ENCODE measurements around the gene PROS1. TPM values are rescaled to one million over a fixed set of nuclear protein-coding genes. Genes with fewer than 3 reads are reported as not detected.
"Not testable (repeated sequence)": the region's sequence is repeated elsewhere in the genome, so short reads cannot be mapped to it uniquely, and the experiment has no call there.

Gene PROS1
- total RNA-seq, 4 donors from 2014 or later, result 10.6 to 26.0 (median 20.5) TPM

- no peaks in the 10 kb centered on the region for H3K4me1 ChIP-seq
- no peak for DNase-seq (ENCODE audit: low spot score in 2 of 2)
- H3K9me3 ChIP-seq, result no peaks in the 10 kb centered on the region
- H3K27me3 ChIP-seq, result no peaks in the 10 kb centered on the region
- no peaks in the 10 kb centered on the region for H3K36me3 ChIP-seq
- no peak overlapping the region for H3K27ac ChIP-seq
- H3K4me3 ChIP-seq, result no peak overlapping the region
- 38% methylated on average over 1 of the region's 1 CpG for WGBS
- TF ChIP-seq POLR2AphosphoS5 (IDR thresholded peaks at IDR 0.05) (no peak), POLR2A (IDR thresholded peaks at IDR 0.05) (no peak), EP300 (IDR thresholded peaks at IDR 0.05) (no peak)
- TF ChIP-seq, protein P1, sequence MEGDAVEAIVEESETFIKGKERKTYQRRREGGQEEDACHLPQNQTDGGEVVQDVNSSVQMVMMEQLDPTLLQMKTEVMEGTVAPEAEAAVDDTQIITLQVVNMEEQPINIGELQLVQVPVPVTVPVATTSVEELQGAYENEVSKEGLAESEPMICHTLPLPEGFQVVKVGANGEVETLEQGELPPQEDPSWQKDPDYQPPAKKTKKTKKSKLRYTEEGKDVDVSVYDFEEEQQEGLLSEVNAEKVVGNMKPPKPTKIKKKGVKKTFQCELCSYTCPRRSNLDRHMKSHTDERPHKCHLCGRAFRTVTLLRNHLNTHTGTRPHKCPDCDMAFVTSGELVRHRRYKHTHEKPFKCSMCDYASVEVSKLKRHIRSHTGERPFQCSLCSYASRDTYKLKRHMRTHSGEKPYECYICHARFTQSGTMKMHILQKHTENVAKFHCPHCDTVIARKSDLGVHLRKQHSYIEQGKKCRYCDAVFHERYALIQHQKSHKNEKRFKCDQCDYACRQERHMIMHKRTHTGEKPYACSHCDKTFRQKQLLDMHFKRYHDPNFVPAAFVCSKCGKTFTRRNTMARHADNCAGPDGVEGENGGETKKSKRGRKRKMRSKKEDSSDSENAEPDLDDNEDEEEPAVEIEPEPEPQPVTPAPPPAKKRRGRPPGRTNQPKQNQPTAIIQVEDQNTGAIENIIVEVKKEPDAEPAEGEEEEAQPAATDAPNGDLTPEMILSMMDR (IDR thresholded peaks at IDR 0.05), result no peak
Observed at GRCh38 chr3:93961489-93961888, 12.2 kb downstream of the PROS1 start.

DNA sequence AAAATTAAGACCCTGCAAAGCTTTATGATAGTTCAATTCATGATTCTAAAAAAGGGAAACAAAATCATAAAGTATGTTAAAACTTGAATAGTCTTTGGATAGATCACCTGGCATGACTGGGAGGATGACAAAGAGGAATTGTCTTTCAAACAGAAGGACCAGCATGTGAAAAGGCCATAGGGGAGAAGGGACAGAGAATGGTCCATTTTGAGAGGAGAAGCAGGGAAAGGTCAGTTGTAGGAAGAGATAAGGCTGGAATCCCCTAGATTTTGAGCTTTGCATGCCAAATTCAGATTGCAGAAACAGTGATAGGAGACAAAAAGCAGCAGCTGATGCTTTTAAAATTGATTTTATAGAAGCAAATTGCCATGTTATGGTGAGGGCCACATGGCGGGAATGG lies 12.7 kb downstream of the PROS1 start:
- no peak for TF ChIP-seq EP300 (IDR thresholded peaks at IDR 0.05)
- TF ChIP-seq POLR2AphosphoS5 (IDR thresholded peaks at IDR 0.05), result no peak
- TF ChIP-seq, protein P1 (IDR thresholded peaks at IDR 0.05), result no peak
- no peak for TF ChIP-seq POLR2A (IDR thresholded peaks at IDR 0.05)
- WGBS, result 96% methylated on average over 1 of the region's 1 CpG
- no peak overlapping the region for H3K27ac ChIP-seq
- no peaks in the 10 kb centered on the region for H3K36me3 ChIP-seq
- H3K4me3 ChIP-seq, result no peak overlapping the region
- DNase-seq (ENCODE audit: low spot score in 2 of 2), result no peak
- H3K27me3 ChIP-seq, result no peaks in the 10 kb centered on the region
- H3K4me1 ChIP-seq, result no peaks in the 10 kb centered on the region
- H3K9me3 ChIP-seq, result no peaks in the 10 kb centered on the region

- WGBS, result 100% methylated on average over 4 of the region's 8 CpGs
- not testable (repeated sequence) for DNase-seq (ENCODE audit: low spot score in 2 of 2); H3K4me1 ChIP-seq; H3K9me3 ChIP-seq; H3K4me3 ChIP-seq; H3K27me3 ChIP-seq; H3K27ac ChIP-seq; H3K36me3 ChIP-seq
Observed at GRCh38 chr3:93949958-93950357, 23.7 kb downstream of the PROS1 start.

DNA sequence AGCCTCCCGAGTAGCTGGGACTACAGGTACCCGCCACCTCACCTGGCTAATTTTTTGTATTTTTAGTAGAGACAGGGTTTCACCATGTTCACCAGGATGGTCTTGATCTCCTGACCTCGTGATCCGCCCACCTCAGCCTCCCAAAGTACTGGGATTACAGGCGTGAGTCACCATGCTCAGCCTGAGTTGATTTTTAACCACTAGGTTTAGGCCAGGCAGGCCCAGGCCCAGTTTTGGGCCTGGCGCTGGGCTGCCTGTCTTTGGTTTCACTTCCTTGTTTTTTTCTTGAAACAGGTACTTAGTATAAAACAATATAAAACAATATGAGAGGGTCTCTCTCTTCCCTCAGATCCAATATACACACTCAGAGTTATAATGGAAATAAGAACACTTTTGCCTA lies 36.2 kb downstream of the PROS1 start:
- H3K4me3 ChIP-seq, result not testable (repeated sequence)

DNA sequence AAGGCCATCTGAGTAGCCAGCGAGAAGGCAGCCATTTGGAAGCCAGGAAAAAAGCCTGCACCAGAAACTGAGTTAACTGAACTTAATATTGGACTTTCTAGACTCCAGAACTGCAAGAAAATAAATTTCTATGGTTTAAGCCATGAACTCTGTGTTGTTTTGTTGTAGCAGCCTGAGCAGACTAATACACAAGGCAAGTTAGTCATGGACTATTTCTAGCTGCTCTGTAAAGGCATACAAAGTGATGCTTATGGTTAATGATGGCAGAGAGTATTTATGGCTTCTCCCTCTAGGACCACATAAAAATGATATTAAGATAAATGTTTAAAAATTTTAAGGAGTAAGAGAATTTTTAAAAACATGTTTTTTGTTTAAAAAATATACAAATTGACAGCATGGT lies 37.1 kb downstream of the PROS1 start:
- no peak for TF ChIP-seq EP300 (IDR thresholded peaks at IDR 0.05)
- TF ChIP-seq, protein P1 (IDR thresholded peaks at IDR 0.05), result no peak
- no peak for TF ChIP-seq POLR2AphosphoS5 (IDR thresholded peaks at IDR 0.05)
- TF ChIP-seq POLR2A (IDR thresholded peaks at IDR 0.05), result no peak
- H3K27ac ChIP-seq, result no peak overlapping the region
- no peaks in the 10 kb centered on the region for H3K4me1 ChIP-seq
- H3K9me3 ChIP-seq, result no peaks in the 10 kb centered on the region
- H3K4me3 ChIP-seq, result no peak overlapping the region
- H3K27me3 ChIP-seq, result no peaks in the 10 kb centered on the region
- no peaks in the 10 kb centered on the region for H3K36me3 ChIP-seq
- 91% methylated on average over 1 of the region's 1 CpG for WGBS
- no peak for DNase-seq (ENCODE audit: low spot score in 2 of 2)

More for the DNA sequence above, 36.2 kb downstream of the PROS1 start:
- H3K27me3 ChIP-seq; H3K36me3 ChIP-seq; H3K27ac ChIP-seq; H3K9me3 ChIP-seq; DNase-seq (ENCODE audit: low spot score in 2 of 2); H3K4me1 ChIP-seq: not testable (repeated sequence)
- 91% methylated on average over 6 of the region's 6 CpGs for WGBS

DNA sequence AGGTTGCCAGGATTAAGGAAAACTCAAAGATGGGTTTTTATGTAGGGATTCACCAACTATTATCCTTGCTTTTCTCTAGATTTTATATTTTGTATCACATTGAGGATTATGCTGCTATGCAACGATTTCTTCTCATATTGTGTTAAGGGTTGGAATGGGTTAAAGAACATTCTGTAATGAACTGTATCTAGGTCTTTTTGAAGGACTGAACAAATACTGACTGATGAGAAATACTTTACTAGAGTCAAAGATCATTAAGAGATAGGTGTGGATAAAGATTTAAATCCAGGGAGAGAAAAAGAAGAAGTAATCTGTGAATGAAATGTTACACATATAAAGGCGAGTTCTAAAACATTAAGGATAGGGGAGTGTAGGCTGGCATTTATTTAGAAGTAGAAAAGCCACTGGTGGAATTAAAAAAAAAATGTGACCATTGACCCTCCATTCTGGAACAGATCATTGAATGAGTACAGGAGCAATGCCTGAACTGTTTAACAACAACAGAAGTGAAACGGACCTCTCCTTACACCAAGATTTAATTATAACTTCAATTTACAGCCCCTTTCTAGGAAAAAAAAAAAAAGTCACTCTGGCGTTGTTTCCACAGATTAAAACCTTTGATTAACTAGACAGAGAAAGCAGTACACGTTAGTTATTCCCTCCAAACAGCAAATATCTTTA lies 39.2 kb downstream of the PROS1 start:
- DNase-seq (ENCODE audit: low spot score in 2 of 2), result no peak
- TF ChIP-seq POLR2A (IDR thresholded peaks at IDR 0.05), result no peak

More for the DNA sequence above, 39.2 kb downstream of the PROS1 start:
- H3K4me3 ChIP-seq, result no peak overlapping the region
- H3K4me1 ChIP-seq, result no peaks in the 10 kb centered on the region
- H3K9me3 ChIP-seq, result no peaks in the 10 kb centered on the region
- no peaks in the 10 kb centered on the region for H3K36me3 ChIP-seq
- no peak overlapping the region for H3K27ac ChIP-seq
- H3K27me3 ChIP-seq, result no peaks in the 10 kb centered on the region
- WGBS, result 62% methylated on average over 5 of the region's 5 CpGs

Data from suprapubic skin (tissue), 4 donors.